ENCODE data around the gene DOCK7.

DOCK7 gene

GRCh38 chr1:62687903-62688686, at the start of gene DOCK7:
Gene DOCK7, minus strand, starts transcription at chr1:62688386. Its CDS starts 122 bp downstream, at chr1:62688264.
- Histone ChIP-seq H3K79me2 (ENCODE audit: control insufficient read depth, low read length) (peaks cover 32% of the 10 kb centered on the region), H3K27me3 (ENCODE audit: control insufficient read depth, low read length) (no peaks in the 10 kb centered on the region), H3F3A (ENCODE audit: control insufficient read depth, insufficient read depth) (peaks cover 8% of the 10 kb centered on the region), H3K4me1 (ENCODE audit: control insufficient read depth, low read length) (peaks cover 39% of the 10 kb centered on the region), H3K9me3 (ENCODE audit: control insufficient read depth, insufficient read depth, low read length) (no peaks in the 10 kb centered on the region), H3K36me3 (ENCODE audit: control insufficient read depth, low read length) (no peaks in the 10 kb centered on the region), H3K9me2 (replicated peaks; ENCODE audit: control insufficient read depth, low read length) (no peaks in the 10 kb centered on the region), H4K20me1 (ENCODE audit: control insufficient read depth, insufficient read depth, low read depth, low read length) (peaks cover 5% of the 10 kb centered on the region; the same call in 1 of the 2 replicates), H3K27ac (ENCODE audit: low read depth, low read length) (no peak within 1 kb of the TSS), H3K4me2 (ENCODE audit: low read length) (peak within 1 kb of the TSS; percentile 99), H3K4me3 (ENCODE audit: low read length) (peak within 1 kb of the TSS; percentile 90)
- TF ChIP-seq CTCF (IDR thresholded peaks at IDR 0.05; ENCODE audit: low read depth, low read length, poor library complexity, severe bottlenecking) = no peak
- TF ChIP-seq EZH2phosphoT487 (IDR thresholded peaks at IDR 0.05; ENCODE audit: borderline replicate concordance, low read length) = no peak

GRCh38 chr1:62735491-62736171, 47.4 kb upstream of the DOCK7 start:
- Histone ChIP-seq H3F3A (ENCODE audit: control insufficient read depth, insufficient read depth) (no peaks in the 10 kb centered on the region), H3K36me3 (ENCODE audit: control insufficient read depth, low read length) (no peaks in the 10 kb centered on the region), H3K27ac (ENCODE audit: low read depth, low read length) (no peak overlapping the region), H3K27me3 (ENCODE audit: control insufficient read depth, low read length) (no peaks in the 10 kb centered on the region), H3K4me3 (ENCODE audit: low read length) (no peak overlapping the region), H3K79me2 (ENCODE audit: control insufficient read depth, low read length) (no peaks in the 10 kb centered on the region), H3K9me3 (ENCODE audit: control insufficient read depth, insufficient read depth, low read length) (no peaks in the 10 kb centered on the region), H4K20me1 (ENCODE audit: control insufficient read depth, insufficient read depth, low read depth, low read length) (no peaks in the 10 kb centered on the region), H3K9me2 (replicated peaks; ENCODE audit: control insufficient read depth, low read length) (no peaks in the 10 kb centered on the region), H3K4me2 (ENCODE audit: low read length) (no peak overlapping the region), H3K4me1 (ENCODE audit: control insufficient read depth, low read length) (no peaks in the 10 kb centered on the region)
- TF ChIP-seq EZH2phosphoT487 (IDR thresholded peaks at IDR 0.05; ENCODE audit: borderline replicate concordance, low read length) (no peak), CTCF (IDR thresholded peaks at IDR 0.05; ENCODE audit: low read depth, low read length, poor library complexity, severe bottlenecking) (no peak)

- H3K36me3 ChIP-seq (ENCODE audit: control insufficient read depth, low read length) = no peaks in the 10 kb centered on the region
- H3K4me2 ChIP-seq (ENCODE audit: low read length) = no peak overlapping the region
- H3K9me2 ChIP-seq (replicated peaks; ENCODE audit: control insufficient read depth, low read length) = no peaks in the 10 kb centered on the region
- no peaks in the 10 kb centered on the region for H4K20me1 ChIP-seq (ENCODE audit: control insufficient read depth, insufficient read depth, low read depth, low read length)
- H3K4me3 ChIP-seq (ENCODE audit: low read length) = no peak overlapping the region
- TF ChIP-seq EZH2phosphoT487 (IDR thresholded peaks at IDR 0.05; ENCODE audit: borderline replicate concordance, low read length) (no peak), CTCF (IDR thresholded peaks at IDR 0.05; ENCODE audit: low read depth, low read length, poor library complexity, severe bottlenecking) (no peak)
- no peak overlapping the region for H3K27ac ChIP-seq (ENCODE audit: low read depth, low read length)
- H3K4me1 ChIP-seq (ENCODE audit: control insufficient read depth, low read length) = no peaks in the 10 kb centered on the region
- H3K9me3 ChIP-seq (ENCODE audit: control insufficient read depth, insufficient read depth, low read length) = no peaks in the 10 kb centered on the region
- no peaks in the 10 kb centered on the region for H3K79me2 ChIP-seq (ENCODE audit: control insufficient read depth, low read length)
- peaks cover 3% of the 10 kb centered on the region; the same call in 1 of the 2 replicates for H3K27me3 ChIP-seq (ENCODE audit: control insufficient read depth, low read length)
- no peaks in the 10 kb centered on the region for H3F3A ChIP-seq (ENCODE audit: control insufficient read depth, insufficient read depth)
These were observed 44.1 kb upstream of the DOCK7 start for GRCh38 chr1:62732331-62732730.

Measured in DOHH2 (cell line).